Lung (tissue), 12 donors: ENCODE data around the gene PLIN5. TPM values are rescaled to one million over a fixed set of nuclear protein-coding genes. Genes with fewer than 3 reads are reported as not detected.
A peak's percentile ranks its signal among the peaks of the same experiment; 100 is the strongest.

ENCODE experiments used
- ATAC-seq: fragments of 200-7000 bp; cut with Tn5 transposase; one replicate; pipeline ENCODE4 v1.9.1; 2020; ENCODE audit warnings: moderate number of reproducible peaks; ENCODE audit not compliant: insufficient read depth, low FRiP score
- DNase-seq, 3 donors: peaks; one replicate each; pipeline ENCODE4 v3.0.0-alpha.2; 2013 to 2017
- H3K27ac ChIP-seq, 2 donors: one replicate each; pipeline ENCODE4 v1.5.1; 2013; ENCODE audit warnings: mild to moderate bottlenecking in 2 of 2, moderate library complexity in 2 of 2, control low read depth in 1 of 2, inconsistent platforms in 1 of 2, low read depth in 1 of 2, low read length in 1 of 2
- H3K27me3 ChIP-seq, 3 donors: one replicate each; pipeline ENCODE4 v1.5.1; 2013; ENCODE audit warnings: low read length in 2 of 3; ENCODE audit not compliant: control insufficient read depth in 3 of 3, insufficient read depth in 3 of 3
- H3K36me3 ChIP-seq, 4 donors: one replicate each; pipeline ENCODE4 v1.5.1; 2013; ENCODE audit warnings: low read length in 4 of 4, mild to moderate bottlenecking in 1 of 4, moderate library complexity in 1 of 4; ENCODE audit not compliant: control insufficient read depth in 4 of 4, insufficient read depth in 4 of 4
- H3K4me1 ChIP-seq, 5 donors: one replicate each; pipeline ENCODE4 v1.5.1; 2013; ENCODE audit warnings: low read length in 5 of 5, mild to moderate bottlenecking in 2 of 5, moderate library complexity in 1 of 5; ENCODE audit not compliant: control insufficient read depth in 5 of 5, insufficient read depth in 5 of 5
- H3K4me3 ChIP-seq: one replicate; pipeline ENCODE4 v1.5.1; 2013; ENCODE audit warnings: mild to moderate bottlenecking, control low read depth, moderate library complexity
- H3K9ac ChIP-seq, 2 donors: one replicate each; pipeline ENCODE4 v1.5.1; 2013; ENCODE audit warnings: low read length in 2 of 2, control low read depth in 1 of 2; ENCODE audit not compliant: insufficient read depth in 1 of 2
- H3K9me3 ChIP-seq, 4 donors: one replicate each; pipeline ENCODE4 v1.5.1; 2013; ENCODE audit warnings: low read length in 3 of 4, mild to moderate bottlenecking in 1 of 4, moderate library complexity in 1 of 4; ENCODE audit not compliant: control insufficient read depth in 4 of 4, insufficient read depth in 3 of 4
- WGBS, 2 donors: extraction: QIAGEN DNeasy Blood & Tissue Kit; methylation state at CpG; one replicate each; pipeline ENCODE4 v1.1.7; 2013; 5-methylcytosine and 5-hydroxymethylcytosine counted together
- polyA plus RNA-seq, 2 donors: library from polyadenylated mRNA; stranded (reverse); fragments of 200-250 nt; gene quantifications; one replicate each; pipeline ENCODE4 v1.2.1, GENCODE V29; 2013
- total RNA-seq, 2 donors: library from RNA; depleted of rRNA in 1 of 2; stranded (reverse); fragments of >200 nt in 1 of 2; gene quantifications; one replicate each; pipeline ENCODE4 v1.2.1, GENCODE V29; 2014 to 2021
- TF ChIP-seq, protein P1 (sequence below): IDR thresholded peaks from 2 replicates; pipeline ENCODE4 v1.5.1; 2012; ENCODE audit warnings: mild to moderate bottlenecking; ENCODE audit errors: control extremely low read depth, extremely low read depth
- donor health status: control.
- donor health status: control.
- donor health status: Bipolar disorder and iron deficiency.
- donor health status: healthy.
- donor health status: DM: yes; HTN: yes; CAD: no.

PLIN5 gene
- total and polyA plus RNA-seq, 4 donors = 7.5 to 37.3 (median 24.5) TPM

DNA sequence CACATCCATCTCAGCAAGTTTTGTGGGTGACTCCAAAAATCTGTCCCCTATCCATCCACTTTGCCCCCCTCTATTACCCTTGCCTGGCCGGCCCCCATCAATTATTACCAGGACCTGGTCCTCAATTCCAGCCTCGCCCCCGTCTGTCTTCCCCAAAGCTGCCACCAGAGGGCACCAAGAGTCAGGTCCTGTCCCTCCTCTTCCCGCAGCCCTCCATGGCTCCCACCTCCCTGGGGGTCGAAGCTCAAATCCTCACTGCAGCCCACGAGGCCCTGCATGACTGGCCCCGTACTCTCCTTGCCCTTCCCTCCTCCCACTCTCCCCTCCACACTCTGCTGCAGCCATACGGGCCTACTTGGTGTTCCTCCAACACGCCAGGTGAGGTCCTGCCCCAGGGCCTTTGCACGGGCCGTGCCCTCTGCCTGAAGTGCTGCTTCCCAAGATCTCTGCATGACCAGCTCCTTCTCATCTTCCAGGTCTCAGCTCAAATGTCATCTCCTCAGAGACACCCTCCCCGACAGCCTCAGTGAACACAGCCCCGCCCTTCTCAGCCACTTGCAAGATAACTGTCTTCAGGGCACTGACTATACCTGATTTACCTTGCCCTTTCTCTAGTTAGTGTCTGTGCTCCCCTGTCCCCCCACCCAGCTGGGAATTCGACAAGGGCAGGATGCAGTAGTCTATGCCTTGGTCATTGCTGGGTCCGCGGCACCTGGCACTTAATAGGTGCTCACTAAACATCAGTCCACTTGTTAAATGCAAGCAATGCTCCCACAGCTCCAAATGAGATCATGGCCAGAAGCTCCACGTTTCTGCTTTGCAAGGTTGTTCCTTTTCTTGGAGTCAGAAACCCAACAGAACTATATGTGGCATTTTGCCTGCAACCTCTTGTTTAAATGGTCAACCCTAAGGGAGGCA, 41.3 kb upstream of the PLIN5 start:
- Histone ChIP-seq H3K9me3 (peaks cover 0 to 2% (median 0%) of the 10 kb centered on the region in 4 donors), H3K4me3 (no peak overlapping the region), H3K4me1 (peaks cover 0 to 3% (median 0%) of the 10 kb centered on the region in 5 donors), H3K36me3 (no peaks in the 10 kb centered on the region), H3K9ac (no peak overlapping the region), H3K27ac (peak overlapping the region in 1 of 2 donors; percentile 58), H3K27me3 (peaks cover 3 to 26% (median 21%) of the 10 kb centered on the region in 3 donors)
- peak in 1 of 3 donors; percentile 57 for DNase-seq
- 57 to 59% methylated on average over 17 of the region's 17 CpGs for WGBS, 2 donors
- no peak for ATAC-seq
- TF ChIP-seq, protein P1, sequence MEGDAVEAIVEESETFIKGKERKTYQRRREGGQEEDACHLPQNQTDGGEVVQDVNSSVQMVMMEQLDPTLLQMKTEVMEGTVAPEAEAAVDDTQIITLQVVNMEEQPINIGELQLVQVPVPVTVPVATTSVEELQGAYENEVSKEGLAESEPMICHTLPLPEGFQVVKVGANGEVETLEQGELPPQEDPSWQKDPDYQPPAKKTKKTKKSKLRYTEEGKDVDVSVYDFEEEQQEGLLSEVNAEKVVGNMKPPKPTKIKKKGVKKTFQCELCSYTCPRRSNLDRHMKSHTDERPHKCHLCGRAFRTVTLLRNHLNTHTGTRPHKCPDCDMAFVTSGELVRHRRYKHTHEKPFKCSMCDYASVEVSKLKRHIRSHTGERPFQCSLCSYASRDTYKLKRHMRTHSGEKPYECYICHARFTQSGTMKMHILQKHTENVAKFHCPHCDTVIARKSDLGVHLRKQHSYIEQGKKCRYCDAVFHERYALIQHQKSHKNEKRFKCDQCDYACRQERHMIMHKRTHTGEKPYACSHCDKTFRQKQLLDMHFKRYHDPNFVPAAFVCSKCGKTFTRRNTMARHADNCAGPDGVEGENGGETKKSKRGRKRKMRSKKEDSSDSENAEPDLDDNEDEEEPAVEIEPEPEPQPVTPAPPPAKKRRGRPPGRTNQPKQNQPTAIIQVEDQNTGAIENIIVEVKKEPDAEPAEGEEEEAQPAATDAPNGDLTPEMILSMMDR = peak; percentile 29

DNA sequence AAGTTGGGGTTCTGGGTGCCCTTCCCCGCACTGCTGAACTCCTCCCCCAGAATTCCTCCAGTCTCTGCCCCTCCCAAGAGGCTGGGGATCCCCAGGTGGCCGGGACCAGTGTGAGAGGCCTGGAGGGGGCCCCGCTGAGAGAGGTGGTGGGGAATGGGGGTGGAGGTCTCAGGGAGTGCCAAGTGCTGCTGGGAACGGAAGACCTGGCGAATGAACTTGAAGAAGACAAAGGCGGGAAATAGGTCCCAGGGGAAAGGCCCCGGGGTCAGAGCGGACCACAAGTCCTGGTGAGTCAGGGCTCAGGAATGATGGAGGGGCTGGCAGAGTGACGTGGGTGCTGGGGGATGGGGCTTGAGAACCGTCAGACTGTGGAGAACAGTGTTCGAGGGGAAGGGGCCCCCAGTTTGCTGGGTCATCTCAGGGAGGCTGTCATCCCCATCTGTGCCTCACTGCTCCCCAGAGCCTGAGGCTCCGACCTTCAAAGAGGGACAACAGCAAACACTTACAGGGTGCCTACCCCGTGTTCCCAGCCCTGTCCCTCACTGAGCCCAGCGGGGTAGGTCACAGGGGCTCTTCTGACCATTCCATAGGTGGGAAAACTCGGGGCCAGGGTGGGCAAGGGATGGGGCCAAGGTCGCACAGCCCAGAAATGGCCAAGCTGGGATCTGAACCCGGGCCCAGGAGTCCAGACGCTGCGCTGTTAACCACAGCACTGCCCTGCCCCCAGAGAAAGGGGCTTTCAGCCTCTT, 40.4 kb upstream of the PLIN5 start:
- no peaks in the 10 kb centered on the region for H3K36me3 ChIP-seq
- peak overlapping the region; percentile 49 to 72 for H3K27ac ChIP-seq
- no peak overlapping the region for H3K9ac ChIP-seq
- H3K4me3 ChIP-seq = no peak overlapping the region
- WGBS, 2 donors = 27 to 28% methylated on average over 19 of the region's 19 CpGs
- H3K4me1 ChIP-seq = peaks cover 0 to 3% (median 0%) of the 10 kb centered on the region in 5 donors
- peaks cover 3 to 25% (median 21%) of the 10 kb centered on the region in 3 donors for H3K27me3 ChIP-seq
- TF ChIP-seq, protein P1 = no peak
- DNase-seq = peak; percentile 40 to 69 (median 53)
- ATAC-seq = no peak
- peaks cover 0 to 2% (median 0%) of the 10 kb centered on the region in 4 donors for H3K9me3 ChIP-seq

DNA sequence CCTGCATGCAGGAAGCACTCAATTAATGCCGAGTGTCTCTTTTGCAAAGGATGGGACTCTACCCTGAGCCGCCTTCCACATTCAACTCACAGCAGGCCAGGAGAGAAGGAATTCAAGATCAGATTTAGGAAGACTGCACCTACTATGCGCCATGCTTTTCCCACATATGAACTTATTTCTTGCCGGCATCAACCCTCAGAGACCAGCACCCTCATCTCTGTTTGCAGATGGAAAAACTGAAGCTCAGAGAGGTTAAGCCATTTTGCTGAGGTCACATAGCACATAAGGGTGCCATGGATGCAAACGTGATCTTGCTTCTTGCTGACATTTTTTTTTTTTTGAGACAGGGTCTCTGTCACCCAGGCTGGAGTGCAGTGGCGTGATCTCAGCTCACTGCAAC, 38.7 kb upstream of the PLIN5 start:
- TF ChIP-seq, protein P1 = no peak
- H3K27me3 ChIP-seq = peaks cover 3 to 8% (median 5%) of the 10 kb centered on the region in 3 donors
- no peak overlapping the region for H3K9ac ChIP-seq
- peaks cover 0 to 3% (median 0%) of the 10 kb centered on the region in 5 donors for H3K4me1 ChIP-seq
- ATAC-seq (no peak), DNase-seq (no peak)
- H3K9me3 ChIP-seq = peaks cover 0 to 2% (median 0%) of the 10 kb centered on the region in 4 donors
- no peak overlapping the region for H3K4me3 ChIP-seq
- H3K36me3 ChIP-seq = no peaks in the 10 kb centered on the region
- WGBS, 2 donors = 75 to 83% methylated on average over 6 of the region's 6 CpGs
- no peak overlapping the region for H3K27ac ChIP-seq
